Spleen (tissue), 7 donors: ENCODE measurements around the gene PBXIP1.

Source experiments
- POLR2A ChIP-seq, 3 donors: fragments of 450-650 bp; IDR thresholded peaks; one replicate each; pipeline ENCODE4 v1.5.1; 2017; ENCODE audit warnings: antibody characterized with exemption in 3 of 3, mild to moderate bottlenecking in 1 of 3
- POLR2AphosphoS5 ChIP-seq, 3 donors: sonication (generic); formaldehyde crosslinking; IDR thresholded peaks; one replicate each; pipeline ENCODE4 v1.5.1; 2017; ENCODE audit warnings: antibody characterized with exemption in 3 of 3
- TF ChIP-seq, protein P1 (sequence below), 11 experiments: fragments of 200-600 bp in 7 of 11; fragments of 450-650 bp in 4 of 11; sonication (generic) in 4 of 11; IDR thresholded peaks in 8 of 11; conservative IDR thresholded peaks in 3 of 11; 1 replicate in 7 of 11; 2 replicates in 4 of 11; pipeline versions ENCODE4 v1.4.0 to v1.8.0; 2016 to 2021; ENCODE audit warnings: antibody characterized with exemption in 11 of 11, inconsistent platforms in 4 of 11, mild to moderate bottlenecking in 1 of 11
- donor health status: DM: no; HTN: no; CAD: no; lungs with moderate emphysema.
- donor health status: DM: no; HTN: no; CAD: no.
- donor health status: DM: no; HTN: no; CAD: no.

DNA sequence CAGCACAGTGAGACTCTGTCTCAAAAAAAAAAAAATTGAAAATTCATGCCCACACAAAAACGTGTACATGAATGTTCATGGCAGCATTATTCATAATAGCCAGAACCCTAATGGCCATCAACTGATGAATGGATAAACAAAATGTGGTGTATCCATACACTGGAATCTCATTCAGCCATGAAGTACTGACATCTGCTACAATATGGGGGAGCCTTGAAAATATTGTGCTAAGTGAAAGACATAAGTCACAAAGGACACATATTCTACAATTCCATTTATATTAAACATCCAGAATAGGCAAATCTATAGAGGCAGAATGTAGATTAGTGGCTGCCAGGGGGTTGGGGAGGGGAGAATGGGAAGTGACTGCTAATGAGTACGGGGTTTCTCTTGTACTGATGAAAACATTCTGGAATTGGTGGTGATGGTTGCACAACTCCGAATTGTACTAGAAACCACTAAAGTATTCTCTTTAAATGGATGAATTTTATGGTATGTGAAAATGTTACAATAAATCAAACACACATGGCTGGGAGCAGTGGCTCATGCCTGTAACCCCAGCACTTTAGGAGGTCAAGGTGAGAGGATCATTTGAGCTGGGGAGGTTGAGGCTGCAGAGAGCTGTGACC is 52.8 kb downstream of the PBXIP1 start:
- TF ChIP-seq, protein P1, sequence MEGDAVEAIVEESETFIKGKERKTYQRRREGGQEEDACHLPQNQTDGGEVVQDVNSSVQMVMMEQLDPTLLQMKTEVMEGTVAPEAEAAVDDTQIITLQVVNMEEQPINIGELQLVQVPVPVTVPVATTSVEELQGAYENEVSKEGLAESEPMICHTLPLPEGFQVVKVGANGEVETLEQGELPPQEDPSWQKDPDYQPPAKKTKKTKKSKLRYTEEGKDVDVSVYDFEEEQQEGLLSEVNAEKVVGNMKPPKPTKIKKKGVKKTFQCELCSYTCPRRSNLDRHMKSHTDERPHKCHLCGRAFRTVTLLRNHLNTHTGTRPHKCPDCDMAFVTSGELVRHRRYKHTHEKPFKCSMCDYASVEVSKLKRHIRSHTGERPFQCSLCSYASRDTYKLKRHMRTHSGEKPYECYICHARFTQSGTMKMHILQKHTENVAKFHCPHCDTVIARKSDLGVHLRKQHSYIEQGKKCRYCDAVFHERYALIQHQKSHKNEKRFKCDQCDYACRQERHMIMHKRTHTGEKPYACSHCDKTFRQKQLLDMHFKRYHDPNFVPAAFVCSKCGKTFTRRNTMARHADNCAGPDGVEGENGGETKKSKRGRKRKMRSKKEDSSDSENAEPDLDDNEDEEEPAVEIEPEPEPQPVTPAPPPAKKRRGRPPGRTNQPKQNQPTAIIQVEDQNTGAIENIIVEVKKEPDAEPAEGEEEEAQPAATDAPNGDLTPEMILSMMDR (IDR thresholded peaks at IDR 0.05 in 8 of 11, conservative IDR thresholded peaks at IDR 0.05 in 3 of 11), result no peak
- TF ChIP-seq POLR2AphosphoS5 (IDR thresholded peaks at IDR 0.05) (no peak), POLR2A (IDR thresholded peaks at IDR 0.05) (no peak)
